ENCODE results near the gene PLSCR5. TPM values are rescaled to one million over a fixed set of nuclear protein-coding genes. Genes with fewer than 3 reads are reported as not detected.
A peak's percentile ranks its signal among the peaks of the same experiment; 100 is the strongest.

Gene PLSCR5
- total RNA-seq, 1 donor from 2014 or later = not detected

DNA sequence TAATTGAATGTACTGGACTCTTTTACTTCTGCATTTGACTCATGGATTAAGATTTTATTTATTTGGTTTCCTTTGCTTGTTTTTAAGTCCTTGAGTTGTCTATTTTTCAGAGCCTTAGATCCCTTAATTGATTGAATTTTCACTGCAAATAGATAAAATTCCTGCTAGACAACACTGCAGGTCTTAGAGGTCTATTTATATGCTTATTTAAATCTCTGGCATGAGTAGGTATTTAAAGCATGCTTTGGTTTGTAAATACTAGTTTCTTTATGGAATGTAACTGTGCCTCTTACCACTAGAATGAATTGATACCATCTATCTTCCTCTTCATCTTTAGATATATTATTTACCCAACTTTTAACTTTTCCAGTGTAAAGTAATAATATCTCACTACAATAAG is 20.0 kb downstream of the PLSCR5 start:
- Histone ChIP-seq H3K9me3 (ENCODE audit: insufficient read depth, low read depth, low read length) (no peaks in the 10 kb centered on the region), H3K4me3 (ENCODE audit: insufficient read depth, low read depth, low read length) (no peak overlapping the region), H3K27me3 (ENCODE audit: insufficient read depth, low read length) (no peaks in the 10 kb centered on the region), H2AFZ (ENCODE audit: low read depth, low read length) (no peak overlapping the region), H3K27ac (ENCODE audit: low read depth, low read length) (no peak overlapping the region), H4K20me1 (ENCODE audit: insufficient read depth, low read length) (no peaks in the 10 kb centered on the region), H3K36me3 (ENCODE audit: insufficient read depth, low read length) (no peaks in the 10 kb centered on the region), H3K9ac (ENCODE audit: low read length) (no peak overlapping the region), H3K79me2 (ENCODE audit: insufficient read depth, low read length) (no peaks in the 10 kb centered on the region), H3K4me2 (ENCODE audit: low read length) (no peak overlapping the region), H3K4me1 (ENCODE audit: insufficient read depth, low read length) (no peaks in the 10 kb centered on the region)
- Mint-ChIP-seq H3K4me1 (ENCODE audit: low read depth, unreplicated experiment) (peaks cover 20% of the 10 kb centered on the region), H3K4me3 (ENCODE audit: unreplicated experiment) (no peak overlapping the region), H3K27ac (ENCODE audit: unreplicated experiment) (no peak overlapping the region), H3K9me3 (ENCODE audit: unreplicated experiment) (peaks cover 7% of the 10 kb centered on the region), H3K36me3 (ENCODE audit: low read depth, unreplicated experiment) (peaks cover 3% of the 10 kb centered on the region), H3K27me3 (ENCODE audit: low read depth, unreplicated experiment) (no peaks in the 10 kb centered on the region)
- DNase-seq (ENCODE audit: low read depth) = no peak
- no peak for FAIRE-seq
- TF ChIP-seq CTCF (IDR thresholded peaks at IDR 0.05; ENCODE audit: insufficient read depth, low read depth, low read length) = no peak
- no peak for TF ChIP-seq EZH2 (IDR thresholded peaks at IDR 0.05; ENCODE audit: insufficient read depth, low read length)

DNA sequence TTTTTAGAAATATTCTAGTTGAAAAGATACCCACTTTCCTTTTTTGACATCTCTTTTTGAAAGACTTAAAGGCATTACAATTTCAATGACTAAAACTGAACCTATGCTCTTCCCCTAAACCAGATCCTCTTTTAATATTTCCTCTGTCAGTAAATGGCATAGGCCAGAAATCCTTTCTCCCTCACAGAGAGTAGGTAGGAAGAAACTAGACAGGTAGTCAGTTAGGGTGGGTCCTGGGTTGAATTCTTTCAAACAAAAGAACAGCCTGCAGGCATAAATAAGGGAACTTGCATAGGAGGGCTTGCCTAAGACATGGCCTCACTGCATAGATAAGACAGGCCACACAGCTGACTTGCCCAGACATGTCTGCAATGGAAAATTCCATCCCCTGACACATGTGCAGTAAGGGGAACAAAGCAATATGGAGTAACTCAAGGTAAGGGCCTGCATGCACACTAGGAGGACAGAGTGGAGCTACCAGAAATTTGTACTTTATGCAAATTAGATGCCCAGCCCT is 23.1 kb downstream of the PLSCR5 start:
- Mint-ChIP-seq H3K4me3 (ENCODE audit: unreplicated experiment) (no peak overlapping the region), H3K27me3 (ENCODE audit: low read depth, unreplicated experiment) (no peaks in the 10 kb centered on the region), H3K27ac (ENCODE audit: unreplicated experiment) (peak overlapping the region; percentile 97), H3K4me1 (ENCODE audit: low read depth, unreplicated experiment) (peaks cover 22% of the 10 kb centered on the region), H3K9me3 (ENCODE audit: unreplicated experiment) (peaks cover 7% of the 10 kb centered on the region), H3K36me3 (ENCODE audit: low read depth, unreplicated experiment) (peaks cover 3% of the 10 kb centered on the region)
- no peak overlapping the region for H3K9ac ChIP-seq (ENCODE audit: low read length)
- peak overlapping the region; percentile 59 for H2AFZ ChIP-seq (ENCODE audit: low read depth, low read length)
- FAIRE-seq = no peak
- H3K27ac ChIP-seq (ENCODE audit: low read depth, low read length) = no peak overlapping the region
- no peak for TF ChIP-seq CTCF (IDR thresholded peaks at IDR 0.05; ENCODE audit: insufficient read depth, low read depth, low read length)
- no peak for TF ChIP-seq EZH2 (IDR thresholded peaks at IDR 0.05; ENCODE audit: insufficient read depth, low read length)
- no peaks in the 10 kb centered on the region for H3K36me3 ChIP-seq (ENCODE audit: insufficient read depth, low read length)
- H3K9me3 ChIP-seq (ENCODE audit: insufficient read depth, low read depth, low read length) = no peaks in the 10 kb centered on the region
- H3K4me2 ChIP-seq (ENCODE audit: low read length) = no peak overlapping the region
- no peaks in the 10 kb centered on the region for H3K27me3 ChIP-seq (ENCODE audit: insufficient read depth, low read length)
- peak; percentile 34 for DNase-seq (ENCODE audit: low read depth)
- H3K4me3 ChIP-seq (ENCODE audit: insufficient read depth, low read depth, low read length) = no peak overlapping the region
- no peaks in the 10 kb centered on the region for H3K79me2 ChIP-seq (ENCODE audit: insufficient read depth, low read length)
- no peaks in the 10 kb centered on the region for H3K4me1 ChIP-seq (ENCODE audit: insufficient read depth, low read length)
- H4K20me1 ChIP-seq (ENCODE audit: insufficient read depth, low read length) = no peaks in the 10 kb centered on the region

DNA sequence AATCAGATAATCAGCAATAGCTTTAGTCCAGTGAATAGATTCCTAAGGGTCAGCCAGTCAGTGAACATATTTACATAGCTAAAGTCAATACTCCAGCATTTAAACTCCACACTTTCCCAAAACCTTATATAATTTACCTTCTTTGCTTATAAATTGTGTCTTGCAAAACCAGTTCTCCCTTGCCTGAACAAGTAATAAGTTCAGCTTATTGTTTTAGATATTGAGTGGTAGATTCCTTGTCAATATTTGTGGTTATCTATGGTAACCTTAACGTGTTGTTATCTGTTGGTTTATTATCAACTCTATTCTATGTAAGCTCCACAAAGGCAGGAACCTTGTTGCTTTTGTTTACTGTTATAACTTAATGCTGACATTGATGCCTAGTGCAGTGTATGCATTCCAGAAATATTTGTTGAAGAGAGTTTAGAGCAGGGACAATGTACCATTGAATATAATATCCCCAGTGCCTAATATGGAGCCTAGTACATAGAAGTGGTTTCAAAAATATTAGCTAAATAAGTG is 24.0 kb downstream of the PLSCR5 start:
- Mint-ChIP-seq H3K9me3 (ENCODE audit: unreplicated experiment) (peaks cover 7% of the 10 kb centered on the region), H3K4me3 (ENCODE audit: unreplicated experiment) (no peak overlapping the region), H3K27me3 (ENCODE audit: low read depth, unreplicated experiment) (no peaks in the 10 kb centered on the region), H3K4me1 (ENCODE audit: low read depth, unreplicated experiment) (peaks cover 22% of the 10 kb centered on the region), H3K27ac (ENCODE audit: unreplicated experiment) (peak overlapping the region; percentile 85), H3K36me3 (ENCODE audit: low read depth, unreplicated experiment) (peaks cover 3% of the 10 kb centered on the region)
- H3K4me2 ChIP-seq (ENCODE audit: low read length) = no peak overlapping the region
- DNase-seq (ENCODE audit: low read depth) (no peak), FAIRE-seq (peak; percentile 69)
- no peaks in the 10 kb centered on the region for H3K27me3 ChIP-seq (ENCODE audit: insufficient read depth, low read length)
- H2AFZ ChIP-seq (ENCODE audit: low read depth, low read length) = no peak overlapping the region
- H3K9ac ChIP-seq (ENCODE audit: low read length) = no peak overlapping the region
- TF ChIP-seq EZH2 (IDR thresholded peaks at IDR 0.05; ENCODE audit: insufficient read depth, low read length) = no peak
- TF ChIP-seq CTCF (IDR thresholded peaks at IDR 0.05; ENCODE audit: insufficient read depth, low read depth, low read length) = no peak
- H3K9me3 ChIP-seq (ENCODE audit: insufficient read depth, low read depth, low read length) = no peaks in the 10 kb centered on the region
- no peaks in the 10 kb centered on the region for H3K4me1 ChIP-seq (ENCODE audit: insufficient read depth, low read length)
- H4K20me1 ChIP-seq (ENCODE audit: insufficient read depth, low read length) = no peaks in the 10 kb centered on the region
- H3K36me3 ChIP-seq (ENCODE audit: insufficient read depth, low read length) = no peaks in the 10 kb centered on the region
- no peak overlapping the region for H3K27ac ChIP-seq (ENCODE audit: low read depth, low read length)
- no peaks in the 10 kb centered on the region for H3K79me2 ChIP-seq (ENCODE audit: insufficient read depth, low read length)
- H3K4me3 ChIP-seq (ENCODE audit: insufficient read depth, low read depth, low read length) = no peak overlapping the region
